DMS153 treated with DMSO at 0.1 percent for 48 hours (cell line): ENCODE measurements around the gene CLUH.
A peak's percentile ranks its signal among the peaks of the same experiment; 100 is the strongest.

ENCODE experiments used
- DNase-seq: peaks from one replicate; lab custom pipeline; 2025; ENCODE audit not compliant: unreplicated experiment; lab: John Stamatoyannopoulos, UW

The CLUH gene

GRCh38 chr17:2711608-2712299 is at the start of gene CLUH:
TSS of gene CLUH (minus strand) at chr17:2711764. CDS start at chr17:2711661, 103 bp downstream.
- DNase-seq: peak; percentile 17

GRCh38 chr17:2758870-2759269 is 47.3 kb upstream of the CLUH start:
- no peak for DNase-seq

- DNase-seq: no peak
Measured at GRCh38 chr17:2755891-2756724, 44.5 kb upstream of the CLUH start.

GRCh38 chr17:2751491-2751890 is 39.9 kb upstream of the CLUH start:
- no peak for DNase-seq

GRCh38 chr17:2750721-2751120 is 39.2 kb upstream of the CLUH start:
- no peak for DNase-seq

- no peak for DNase-seq
Measured at GRCh38 chr17:2749784-2750181, 38.2 kb upstream of the CLUH start.

- no peak for DNase-seq
Measured at GRCh38 chr17:2749058-2749783, 37.7 kb upstream of the CLUH start, which contains the start of gene CCDC92B. TSS of gene CCDC92B (minus strand) at chr17:2749652. CDS start at chr17:2735145, 14,507 bp downstream.

- DNase-seq: no peak
Measured at GRCh38 chr17:2745317-2746037, 33.9 kb upstream of the CLUH start.

- DNase-seq: no peak
Measured at GRCh38 chr17:2737693-2738092, 26.1 kb upstream of the CLUH start.

- no peak for DNase-seq
Measured at GRCh38 chr17:2736956-2737355, 25.4 kb upstream of the CLUH start.

- no peak for DNase-seq
Measured at GRCh38 chr17:2735896-2736295, 24.3 kb upstream of the CLUH start.

GRCh38 chr17:2734939-2735338 is 23.4 kb upstream of the CLUH start:
- DNase-seq: no peak

- DNase-seq: no peak
Measured at GRCh38 chr17:2731807-2732206, 20.2 kb upstream of the CLUH start.

- DNase-seq: no peak
Measured at GRCh38 chr17:2730764-2731353, 19.3 kb upstream of the CLUH start.

- DNase-seq: no peak
Measured at GRCh38 chr17:2724784-2725164, 13.2 kb upstream of the CLUH start.

GRCh38 chr17:2723997-2724783 is 12.6 kb upstream of the CLUH start:
- DNase-seq: no peak

- no peak for DNase-seq
Measured at GRCh38 chr17:2723505-2723996, 12.0 kb upstream of the CLUH start.

- no peak for DNase-seq
Measured at GRCh38 chr17:2722611-2723010, 11.0 kb upstream of the CLUH start.

- no peak for DNase-seq
Measured at GRCh38 chr17:2721603-2722002, 10.0 kb upstream of the CLUH start.

GRCh38 chr17:2719861-2720260 is 8.3 kb upstream of the CLUH start:
- no peak for DNase-seq
